Chondrocyte (in vitro differentiated cells): ENCODE measurements around the gene NSD2. TPM values are rescaled to one million over a fixed set of nuclear protein-coding genes. Genes with fewer than 3 reads are reported as not detected.

ENCODE experiments used
- DNase-seq: peaks from one replicate; pipeline ENCODE4 v3.0.0; 2021; ENCODE audit warnings: mixed read lengths, low spot score
- H3K27ac Mint-ChIP-seq: one replicate; pipeline ENCODE4 v1.8.0; 2021; ENCODE audit warnings: mild to moderate bottlenecking, moderate library complexity, mixed read lengths; ENCODE audit not compliant: unreplicated experiment
- H3K27me3 Mint-ChIP-seq: 2 replicates; pipeline ENCODE4 v1.8.0; 2021; ENCODE audit warnings: low read depth, mixed read lengths
- H3K36me3 Mint-ChIP-seq: 2 replicates; pipeline ENCODE4 v1.8.0; 2021; ENCODE audit warnings: low read depth, mixed read lengths
- H3K4me1 Mint-ChIP-seq: 2 replicates; pipeline ENCODE4 v1.8.0; 2021; ENCODE audit warnings: low read depth, mild to moderate bottlenecking, mixed read lengths
- H3K4me3 Mint-ChIP-seq: one replicate; pipeline ENCODE4 v1.8.0; 2021; ENCODE audit warnings: mild to moderate bottlenecking, moderate library complexity, mixed read lengths; ENCODE audit not compliant: unreplicated experiment
- H3K9me3 Mint-ChIP-seq: 2 replicates; pipeline ENCODE4 v1.8.0; 2021; ENCODE audit warnings: low read depth, mixed read lengths
- CTCF ChIP-seq: fragments of 200-600 bp; sonication (generic); IDR thresholded peaks from 2 replicates; pipeline ENCODE4 v1.5.0; 2021; ENCODE audit warnings: antibody characterized with exemption, mild to moderate bottlenecking, moderate library complexity
- total RNA-seq: library from RNA; stranded (reverse); gene quantifications from 3 replicates; pipeline ENCODE4 v1.2.1, GENCODE V29; 2021

The NSD2 gene
- total RNA-seq, 1 donor from 2014 or later: 53.5 TPM

- DNase-seq: no peak
- Mint-ChIP-seq H3K4me1 (no peaks in the 10 kb centered on the region), H3K27ac (no peak overlapping the region), H3K36me3 (peaks cover 29% of the 10 kb centered on the region), H3K4me3 (no peak overlapping the region), H3K27me3 (no peaks in the 10 kb centered on the region), H3K9me3 (no peaks in the 10 kb centered on the region)
- no peak for TF ChIP-seq CTCF
Measured at GRCh38 chr4:1964443-1964842, 93.2 kb downstream of the NSD2 start.

GRCh38 chr4:1964971-1965370, 93.8 kb downstream of the NSD2 start:
- no peak overlapping the region for H3K27ac Mint-ChIP-seq

GRCh38 chr4:1967512-1968149, 96.4 kb downstream of the NSD2 start:
- DNase-seq: no peak
- Mint-ChIP-seq H3K27ac (no peak overlapping the region), H3K27me3 (no peaks in the 10 kb centered on the region), H3K36me3 (peaks cover 22% of the 10 kb centered on the region), H3K4me1 (no peaks in the 10 kb centered on the region), H3K9me3 (no peaks in the 10 kb centered on the region), H3K4me3 (no peak overlapping the region)
- TF ChIP-seq CTCF: no peak

More at GRCh38 chr4:1964971-1965370, 93.8 kb downstream of the NSD2 start:
- H3K27me3 Mint-ChIP-seq: no peaks in the 10 kb centered on the region
- H3K4me3 Mint-ChIP-seq: no peak overlapping the region
- H3K9me3 Mint-ChIP-seq: no peaks in the 10 kb centered on the region
- H3K4me1 Mint-ChIP-seq: no peaks in the 10 kb centered on the region
- H3K36me3 Mint-ChIP-seq: peaks cover 28% of the 10 kb centered on the region
- no peak for TF ChIP-seq CTCF
- DNase-seq: no peak

- Mint-ChIP-seq H3K27ac (no peak overlapping the region), H3K36me3 (peaks cover 22% of the 10 kb centered on the region)
Measured at GRCh38 chr4:1968686-1969295, 97.6 kb downstream of the NSD2 start.

More at GRCh38 chr4:1968686-1969295, 97.6 kb downstream of the NSD2 start:
- TF ChIP-seq CTCF: no peak
- no peak for DNase-seq
- Mint-ChIP-seq H3K27me3 (no peaks in the 10 kb centered on the region), H3K4me1 (no peaks in the 10 kb centered on the region), H3K4me3 (no peak overlapping the region), H3K9me3 (no peaks in the 10 kb centered on the region)
